Trophoblast cell (in vitro differentiated cells and primary cell): ENCODE measurements around the gene ZBTB7B.
A peak's percentile ranks its signal among the peaks of the same experiment; 100 is the strongest.

Experiments
- DNase-seq, 2 donors: peaks; one replicate each; pipeline ENCODE4 v3.0.0-alpha.2; 2016
- H2AFZ ChIP-seq: 2 replicates; pipeline ENCODE4 v1.6.1; 2013; ENCODE audit warnings: low read length, moderate library complexity, mild to moderate bottlenecking; ENCODE audit not compliant: insufficient read depth, poor library complexity
- H2AK5ac ChIP-seq: 2 replicates; pipeline ENCODE4 v1.6.1; 2013; ENCODE audit warnings: mild to moderate bottlenecking, low read length
- H2BK120ac ChIP-seq: 2 replicates; pipeline ENCODE4 v1.6.1; 2013; ENCODE audit warnings: low read length, mild to moderate bottlenecking, moderate library complexity; ENCODE audit not compliant: insufficient read depth, poor library complexity
- H2BK12ac ChIP-seq: 2 replicates; pipeline ENCODE4 v1.6.1; 2013; ENCODE audit warnings: mild to moderate bottlenecking, low read length, moderate library complexity
- H2BK5ac ChIP-seq: 2 replicates; pipeline ENCODE4 v1.6.1; 2013; ENCODE audit warnings: low read length, low read depth, moderate library complexity, mild to moderate bottlenecking; ENCODE audit not compliant: poor library complexity
- H3K14ac ChIP-seq: 2 replicates; pipeline ENCODE4 v1.6.1; 2013; ENCODE audit warnings: mild to moderate bottlenecking, low read length
- H3K18ac ChIP-seq: 2 replicates; pipeline ENCODE4 v1.6.1; 2013; ENCODE audit warnings: mild to moderate bottlenecking, low read length
- H3K23ac ChIP-seq: 2 replicates; pipeline ENCODE4 v1.6.1; 2013; ENCODE audit warnings: low read length
- H3K27ac ChIP-seq: 2 replicates; pipeline ENCODE4 v1.5.1; 2013; ENCODE audit warnings: low read depth, mild to moderate bottlenecking, inconsistent platforms, low read length, moderate library complexity
- H3K27me3 ChIP-seq: 2 replicates; pipeline ENCODE4 v1.6.1; 2013; ENCODE audit warnings: inconsistent platforms, mild to moderate bottlenecking, low read length, moderate library complexity; ENCODE audit not compliant: insufficient read depth
- H3K36me3 ChIP-seq, 2 experiments: 1 replicate in 1 of 2; 2 replicates in 1 of 2; pipeline ENCODE4 v1.6.1; 2013; ENCODE audit warnings: low read length in 2 of 2, mild to moderate bottlenecking in 2 of 2, moderate library complexity in 1 of 2; ENCODE audit not compliant: insufficient read depth in 2 of 2, control insufficient read depth in 1 of 2
- H3K4ac ChIP-seq: 2 replicates; pipeline ENCODE4 v1.6.1; 2013; ENCODE audit warnings: low read depth, mild to moderate bottlenecking, low read length, moderate library complexity
- H3K4me1 ChIP-seq, 2 experiments: 1 replicate in 1 of 2; 2 replicates in 1 of 2; pipeline ENCODE4 v1.6.1; 2013; ENCODE audit warnings: low read length in 2 of 2, mild to moderate bottlenecking in 2 of 2, moderate library complexity in 1 of 2; ENCODE audit not compliant: insufficient read depth in 2 of 2, control insufficient read depth in 1 of 2
- H3K4me2 ChIP-seq: 2 replicates; pipeline ENCODE4 v1.6.1; 2013; ENCODE audit warnings: inconsistent platforms, mild to moderate bottlenecking, low read length, moderate library complexity
- H3K4me3 ChIP-seq: 2 replicates; pipeline ENCODE4 v1.5.1; 2013; ENCODE audit warnings: mild to moderate bottlenecking, low read depth, low read length, inconsistent platforms
- H3K79me1 ChIP-seq: one replicate; pipeline ENCODE4 v1.6.1; 2013; ENCODE audit warnings: low read length
- H3K79me2 ChIP-seq: 2 replicates; pipeline ENCODE4 v1.6.1; 2013; ENCODE audit warnings: low read length, mild to moderate bottlenecking; ENCODE audit not compliant: control insufficient read depth, insufficient read depth, poor library complexity
- H3K9ac ChIP-seq: 2 replicates; pipeline ENCODE4 v1.6.1; 2013; ENCODE audit warnings: mild to moderate bottlenecking, low read length
- H3K9me3 ChIP-seq: 2 replicates; pipeline ENCODE4 v1.6.1; 2013; ENCODE audit warnings: low read depth, mild to moderate bottlenecking, control low read depth, inconsistent platforms, low read length; ENCODE audit not compliant: insufficient read depth
- H4K12ac ChIP-seq: 2 replicates; pipeline ENCODE4 v1.6.1; 2013; ENCODE audit warnings: low read depth, mild to moderate bottlenecking, low read length, moderate library complexity
- H4K8ac ChIP-seq: 2 replicates; pipeline ENCODE4 v1.6.1; 2013; ENCODE audit warnings: low read depth, mild to moderate bottlenecking, low read length, moderate library complexity
- H4K91ac ChIP-seq: one replicate; pipeline ENCODE4 v1.6.1; 2013; ENCODE audit warnings: low read depth, mild to moderate bottlenecking, low read length, moderate library complexity
- WGBS: extraction: QIAGEN DNeasy Blood & Tissue Kit; methylation state at CpG from one replicate; pipeline ENCODE4 v1.1.7; 2013; ENCODE audit warnings: missing lambda C conversion rate; ENCODE audit not compliant: insufficient read length, insufficient coverage; ENCODE audit errors: extremely low coverage; 5-methylcytosine and 5-hydroxymethylcytosine counted together

Gene ZBTB7B

GRCh38 chr1:155049651-155050559 is 47.3 kb downstream of the ZBTB7B start:
- H3K79me1 ChIP-seq: peaks cover 7% of the 10 kb centered on the region
- H2AFZ ChIP-seq: peak overlapping the region; percentile 80
- H3K27me3 ChIP-seq: no peaks in the 10 kb centered on the region
- H3K9me3 ChIP-seq: no peaks in the 10 kb centered on the region
- no peak overlapping the region for H4K91ac ChIP-seq
- peaks cover 18 to 27% of the 10 kb centered on the region in 2 experiments for H3K4me1 ChIP-seq
- peak; percentile 56 to 78 for DNase-seq
- no peak overlapping the region for H3K9ac ChIP-seq
- no peak overlapping the region for H3K4me3 ChIP-seq
- no peaks in the 10 kb centered on the region for H3K36me3 ChIP-seq
- peaks cover 4% of the 10 kb centered on the region for H3K79me2 ChIP-seq
- H4K12ac ChIP-seq: no peak overlapping the region
- H3K18ac ChIP-seq: no peak overlapping the region
- H2AK5ac ChIP-seq: no peak overlapping the region
- H2BK5ac ChIP-seq: no peak overlapping the region
- H3K4ac ChIP-seq: no peak overlapping the region
- no peak overlapping the region for H3K14ac ChIP-seq
- H3K4me2 ChIP-seq: peak overlapping the region; percentile 97
- H3K23ac ChIP-seq: no peak overlapping the region
- no peak overlapping the region for H2BK12ac ChIP-seq
- no CpG with 5 or more reads among the region's 10 CpGs for WGBS
- H4K8ac ChIP-seq: peak overlapping the region; percentile 41
- H3K27ac ChIP-seq: peak overlapping the region; percentile 9
- no peak overlapping the region for H2BK120ac ChIP-seq

- H3K23ac ChIP-seq: no peak within 1 kb of the TSS
These were observed 48.1 kb downstream of the ZBTB7B start, which contains the start of gene ADAM15 for GRCh38 chr1:155050560-155051341. ADAM15 (plus strand) TSS chr1:155051316; CDS start chr1:155051387, 71 bp downstream.

GRCh38 chr1:155051342-155051776 is 48.8 kb downstream of the ZBTB7B start:
- no peak for DNase-seq
- Histone ChIP-seq H3K9me3 (no peaks in the 10 kb centered on the region), H2AK5ac (no peak overlapping the region), H3K27me3 (no peaks in the 10 kb centered on the region), H3K79me1 (peaks cover 7% of the 10 kb centered on the region), H2BK12ac (no peak overlapping the region), H3K9ac (no peak overlapping the region), H3K27ac (no peak overlapping the region), H4K12ac (no peak overlapping the region), H3K4me1 (peaks cover 18 to 27% of the 10 kb centered on the region in 2 experiments), H3K23ac (no peak overlapping the region), H3K79me2 (peaks cover 4% of the 10 kb centered on the region), H2BK5ac (no peak overlapping the region), H4K8ac (peak overlapping the region; percentile 43), H3K18ac (peak overlapping the region; percentile 71), H3K4ac (no peak overlapping the region), H3K4me3 (peak overlapping the region; percentile 69), H2AFZ (peak overlapping the region; percentile 60), H3K36me3 (peaks cover 0 to 3% of the 10 kb centered on the region in 2 experiments), H4K91ac (no peak overlapping the region), H3K14ac (peak overlapping the region; percentile 49), H2BK120ac (peak overlapping the region; percentile 26), H3K4me2 (peak overlapping the region; percentile 91)
- WGBS: no CpG with 5 or more reads among the region's 31 CpGs

More at GRCh38 chr1:155050560-155051341, 48.1 kb downstream of the ZBTB7B start, which contains the start of gene ADAM15:
- Histone ChIP-seq H2AFZ (peak within 1 kb of the TSS; percentile 80), H3K4me3 (peak within 1 kb of the TSS; percentile 78), H3K9ac (peak within 1 kb of the TSS; percentile 73), H4K91ac (peak within 1 kb of the TSS; percentile 93), H3K4ac (peak within 1 kb of the TSS; percentile 54), H3K4me2 (peak within 1 kb of the TSS; percentile 97), H4K8ac (peak within 1 kb of the TSS; percentile 63), H2BK12ac (peak within 1 kb of the TSS; percentile 51), H3K27me3 (no peaks in the 10 kb centered on the region), H4K12ac (peak within 1 kb of the TSS; percentile 4), H3K79me2 (peaks cover 4% of the 10 kb centered on the region), H3K79me1 (peaks cover 7% of the 10 kb centered on the region), H2BK120ac (peak within 1 kb of the TSS; percentile 69), H3K18ac (peak within 1 kb of the TSS; percentile 71), H2AK5ac (peak within 1 kb of the TSS; percentile 20), H2BK5ac (peak within 1 kb of the TSS; percentile 67), H3K9me3 (no peaks in the 10 kb centered on the region), H3K4me1 (peaks cover 18 to 27% of the 10 kb centered on the region in 2 experiments), H3K27ac (peak within 1 kb of the TSS; percentile 62), H3K36me3 (peaks cover 0 to 3% of the 10 kb centered on the region in 2 experiments), H3K14ac (peak within 1 kb of the TSS; percentile 49)
- DNase-seq: peak; percentile 90 to 96
- no CpG with 5 or more reads among the region's 99 CpGs for WGBS

GRCh38 chr1:155051777-155052398 is 49.3 kb downstream of the ZBTB7B start:
- peaks cover 7% of the 10 kb centered on the region for H3K79me1 ChIP-seq
- H3K4me3 ChIP-seq: peak overlapping the region; percentile 69
- H3K4me2 ChIP-seq: peak overlapping the region; percentile 91
- H2BK120ac ChIP-seq: no peak overlapping the region
- no peak overlapping the region for H3K18ac ChIP-seq
- no CpG with 5 or more reads among the region's 27 CpGs for WGBS
- no peak overlapping the region for H2AK5ac ChIP-seq
- H3K4me1 ChIP-seq: peaks cover 18 to 27% of the 10 kb centered on the region in 2 experiments
- H3K4ac ChIP-seq: no peak overlapping the region
- H2BK12ac ChIP-seq: no peak overlapping the region
- H4K12ac ChIP-seq: no peak overlapping the region
- H3K9ac ChIP-seq: no peak overlapping the region
- no peak overlapping the region for H3K23ac ChIP-seq
- no peak overlapping the region for H2BK5ac ChIP-seq
- peak overlapping the region; percentile 11 for H2AFZ ChIP-seq
- peaks cover 0 to 3% of the 10 kb centered on the region in 2 experiments for H3K36me3 ChIP-seq
- peak overlapping the region; percentile 22 for H4K8ac ChIP-seq
- peak overlapping the region; percentile 40 for H3K14ac ChIP-seq
- H3K9me3 ChIP-seq: no peaks in the 10 kb centered on the region
- peak in 1 of 2 donors; percentile 29 for DNase-seq
- H3K79me2 ChIP-seq: peaks cover 4% of the 10 kb centered on the region
- no peaks in the 10 kb centered on the region for H3K27me3 ChIP-seq
- H3K27ac ChIP-seq: no peak overlapping the region
- H4K91ac ChIP-seq: no peak overlapping the region
